HAP-1 (cell line): Measurements from ENCODE around the gene PNPLA1.

ENCODE experiments used
- DNase-seq, 2 experiments: peaks; one replicate each; pipeline ENCODE4 v3.0.0-alpha.2; 2016 to 2020; ENCODE audit warnings: low spot score in 2 of 2
- H3K27me3 ChIP-seq: fragments of 250-450 bp; sonication (Bioruptor Pico); 2 replicates; pipeline ENCODE4 v1.5.1; 2020; ENCODE audit warnings: low read depth, mild to moderate bottlenecking, moderate library complexity
- H3K36me3 ChIP-seq: fragments of 250-450 bp; sonication (Bioruptor Pico); replicated peaks from 2 replicates; pipeline ENCODE4 v1.5.1; 2020; ENCODE audit warnings: mild to moderate bottlenecking
- H3K4me1 ChIP-seq: fragments of 250-450 bp; sonication (Bioruptor Pico); 2 replicates; pipeline ENCODE4 v1.5.1; 2020; ENCODE audit warnings: mild to moderate bottlenecking
- H3K4me3 ChIP-seq: fragments of 250-450 bp; sonication (Bioruptor Pico); 2 replicates; pipeline ENCODE4 v1.5.1; 2020; ENCODE audit warnings: mild to moderate bottlenecking, moderate library complexity
- H3K9me3 ChIP-seq: fragments of 250-450 bp; sonication (Bioruptor Pico); 2 replicates; pipeline ENCODE4 v1.5.1; 2020; ENCODE audit warnings: mild to moderate bottlenecking, moderate library complexity
- in situ Hi-C: fragments of 300-500 bp; cut with MboI; formaldehyde crosslinking; loops from 3 replicates; pipeline ENCODE4 v1.14.3; 2020; ENCODE audit warnings: low sequenced_read_pairs, inconsistent platforms, mixed read lengths

PNPLA1 gene

DNA sequence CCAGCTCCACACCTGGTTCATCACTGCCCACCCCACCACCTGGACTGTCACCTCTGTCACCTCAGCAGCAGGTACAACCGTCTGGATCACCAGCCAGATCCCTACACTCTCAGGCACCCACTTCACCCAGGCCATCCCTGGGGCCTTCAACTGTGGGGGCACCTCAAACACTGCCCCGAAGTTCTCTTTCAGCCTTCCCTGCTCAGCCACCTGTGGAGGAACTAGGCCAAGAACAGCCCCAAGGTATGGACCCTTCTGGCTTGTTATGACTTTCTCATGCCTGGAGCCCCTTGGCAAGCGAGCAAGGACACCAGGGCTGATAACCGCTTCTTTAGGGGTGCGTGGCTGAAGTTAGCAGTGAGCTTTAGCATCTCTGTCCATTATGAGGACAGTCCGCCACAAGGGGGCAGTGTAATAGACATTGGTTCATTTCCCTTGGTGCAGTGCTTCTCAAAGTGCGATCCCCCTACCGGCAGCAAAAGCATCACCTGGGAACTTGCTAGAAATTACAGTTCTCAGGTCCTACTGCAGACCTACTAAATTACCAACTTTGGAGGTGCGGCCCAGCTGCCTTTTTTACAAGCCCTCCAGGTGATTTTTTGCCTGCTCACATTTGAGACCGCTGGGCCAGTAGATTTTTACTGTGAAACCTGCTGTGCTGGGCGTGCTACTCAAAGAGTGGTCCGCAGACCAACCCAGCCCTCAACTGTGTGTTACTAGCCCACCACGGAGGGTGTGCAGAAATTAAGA, 32.5 kb downstream of the PNPLA1 start:
- Histone ChIP-seq H3K27me3 (no peaks in the 10 kb centered on the region), H3K4me3 (no peak overlapping the region), H3K9me3 (no peaks in the 10 kb centered on the region), H3K4me1 (peaks cover 12% of the 10 kb centered on the region), H3K36me3 (no peaks in the 10 kb centered on the region)
- DNase-seq: peak; percentile 89 to 97
- in situ Hi-C loops: loop anchor here (5.0 kb wide), 1 partner anchor 55 kb away; no protein-coding TSS in a partner anchor

DNA sequence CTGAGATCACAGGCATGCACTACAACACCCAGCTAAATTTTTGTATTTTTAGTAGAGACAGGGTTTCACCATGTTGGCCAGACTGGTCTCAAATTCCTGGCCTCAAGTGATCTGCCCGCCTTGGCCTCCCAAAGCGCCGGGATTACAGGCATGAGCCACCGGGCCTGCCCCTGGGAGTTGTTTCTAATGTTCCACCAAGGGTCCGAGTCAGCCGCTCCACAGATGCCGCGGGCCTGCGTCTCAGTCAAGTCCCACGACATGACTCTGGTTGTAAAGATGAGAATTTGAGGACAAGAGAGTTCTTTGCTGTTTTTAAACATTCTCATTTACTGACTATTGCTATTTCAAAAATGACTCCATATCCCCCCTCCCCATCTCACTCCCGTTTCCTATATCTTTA, 36.0 kb downstream of the PNPLA1 start:
- Histone ChIP-seq H3K36me3 (no peaks in the 10 kb centered on the region), H3K4me1 (peaks cover 12% of the 10 kb centered on the region), H3K9me3 (no peaks in the 10 kb centered on the region), H3K27me3 (no peaks in the 10 kb centered on the region), H3K4me3 (no peak overlapping the region)
- in situ Hi-C loops: no loop called here
- no peak for DNase-seq

DNA sequence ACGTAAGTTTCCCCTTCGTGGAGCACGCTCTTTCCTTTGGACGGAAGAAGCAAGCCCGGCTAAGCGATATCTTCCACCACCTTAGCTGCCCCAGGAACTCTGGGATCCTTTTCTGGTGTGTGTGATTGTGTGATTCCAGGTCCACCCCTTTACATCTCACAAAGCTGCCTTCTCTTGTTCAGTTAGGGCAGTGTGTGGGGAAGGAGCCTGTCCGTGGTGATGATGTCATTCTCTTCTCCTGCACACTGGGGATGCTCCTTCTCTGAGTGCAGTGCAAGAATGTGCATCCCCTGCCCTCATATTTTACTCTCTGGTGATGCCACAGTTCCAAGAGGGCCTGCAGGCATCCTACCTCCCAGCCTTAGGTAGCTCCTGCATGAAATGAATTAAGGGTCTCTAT, 36.5 kb downstream of the PNPLA1 start:
- no peaks in the 10 kb centered on the region for H3K9me3 ChIP-seq
- H3K27me3 ChIP-seq: no peaks in the 10 kb centered on the region
- in situ Hi-C loops: no loop called here

DNA sequence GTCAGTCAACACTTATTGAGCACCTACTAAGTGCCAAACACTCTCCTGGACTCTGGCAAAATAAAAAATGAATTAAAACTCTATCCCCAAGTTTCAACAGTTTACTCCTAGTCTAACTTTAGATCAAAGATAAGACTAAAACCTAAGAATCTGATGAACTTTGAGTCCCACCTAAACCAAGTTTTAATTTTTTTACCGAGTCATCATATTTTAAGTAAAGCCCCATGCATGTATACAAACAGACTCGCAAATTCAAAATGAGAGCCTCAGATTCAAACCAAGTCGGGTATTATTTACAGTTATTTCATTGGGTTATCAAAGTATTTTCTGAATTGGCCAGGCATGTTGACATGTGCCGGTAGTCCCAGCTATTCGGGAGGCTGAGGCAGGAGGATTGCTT, 38.7 kb downstream of the PNPLA1 start:
- DNase-seq: no peak
- in situ Hi-C loops: no loop called here
- Histone ChIP-seq H3K27me3 (no peaks in the 10 kb centered on the region), H3K4me1 (peaks cover 12% of the 10 kb centered on the region), H3K9me3 (no peaks in the 10 kb centered on the region), H3K36me3 (no peaks in the 10 kb centered on the region), H3K4me3 (no peak overlapping the region)

More for the DNA sequence above, 36.5 kb downstream of the PNPLA1 start:
- H3K36me3 ChIP-seq: no peaks in the 10 kb centered on the region
- DNase-seq: peak in 1 of 2 experiments; percentile 50
- H3K4me3 ChIP-seq: no peak overlapping the region
- peaks cover 12% of the 10 kb centered on the region for H3K4me1 ChIP-seq

DNA sequence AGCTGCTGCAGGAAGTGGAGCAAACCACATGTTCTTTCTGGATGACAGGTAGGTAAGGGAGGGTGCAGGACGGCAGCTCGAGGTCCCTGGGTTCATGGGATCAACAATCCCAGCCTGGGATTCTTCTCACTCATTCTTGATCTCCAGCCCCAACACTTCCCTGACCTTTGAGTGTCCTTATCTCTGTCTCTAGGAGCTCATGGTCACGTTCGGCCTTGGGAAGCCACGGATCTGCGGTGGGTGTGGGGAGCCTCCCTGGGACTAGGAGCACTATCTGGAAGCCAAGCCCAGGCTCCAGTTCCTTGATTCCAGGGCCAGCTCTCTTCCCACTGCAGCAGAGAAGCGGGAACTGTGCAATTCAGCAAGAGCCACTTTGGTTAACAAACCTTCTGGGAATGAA, 39.3 kb downstream of the PNPLA1 start:
- DNase-seq: no peak
- Histone ChIP-seq H3K9me3 (no peaks in the 10 kb centered on the region), H3K36me3 (no peaks in the 10 kb centered on the region), H3K4me1 (peaks cover 12% of the 10 kb centered on the region), H3K4me3 (no peak overlapping the region), H3K27me3 (no peaks in the 10 kb centered on the region)
- in situ Hi-C loops: no loop called here

DNA sequence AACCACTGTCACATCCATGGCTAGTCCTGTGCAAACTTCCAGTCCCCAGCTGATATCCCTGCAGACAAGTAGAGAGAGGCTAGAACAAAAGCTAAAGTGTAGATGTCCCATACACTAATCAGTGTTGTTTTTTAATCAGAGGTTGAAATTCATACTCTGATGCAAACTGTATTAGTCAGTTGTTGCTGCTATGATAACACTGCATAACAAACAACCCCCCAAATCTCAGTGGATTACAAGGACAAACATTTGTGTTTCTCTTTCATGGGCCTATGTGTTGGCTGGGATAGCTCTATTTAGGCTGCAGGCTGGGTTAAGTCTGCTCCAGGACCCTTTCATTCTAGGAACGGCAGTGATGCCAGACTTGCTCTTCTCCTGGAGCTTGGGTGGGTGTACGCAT, 40.0 kb downstream of the PNPLA1 start:
- H3K27me3 ChIP-seq: no peaks in the 10 kb centered on the region; the same call in 1 of the 2 replicates
- H3K36me3 ChIP-seq: no peaks in the 10 kb centered on the region
- peaks cover 12% of the 10 kb centered on the region for H3K4me1 ChIP-seq
- no peak overlapping the region for H3K4me3 ChIP-seq
- DNase-seq: no peak
- H3K9me3 ChIP-seq: no peaks in the 10 kb centered on the region
- in situ Hi-C loops: no loop called here

DNA sequence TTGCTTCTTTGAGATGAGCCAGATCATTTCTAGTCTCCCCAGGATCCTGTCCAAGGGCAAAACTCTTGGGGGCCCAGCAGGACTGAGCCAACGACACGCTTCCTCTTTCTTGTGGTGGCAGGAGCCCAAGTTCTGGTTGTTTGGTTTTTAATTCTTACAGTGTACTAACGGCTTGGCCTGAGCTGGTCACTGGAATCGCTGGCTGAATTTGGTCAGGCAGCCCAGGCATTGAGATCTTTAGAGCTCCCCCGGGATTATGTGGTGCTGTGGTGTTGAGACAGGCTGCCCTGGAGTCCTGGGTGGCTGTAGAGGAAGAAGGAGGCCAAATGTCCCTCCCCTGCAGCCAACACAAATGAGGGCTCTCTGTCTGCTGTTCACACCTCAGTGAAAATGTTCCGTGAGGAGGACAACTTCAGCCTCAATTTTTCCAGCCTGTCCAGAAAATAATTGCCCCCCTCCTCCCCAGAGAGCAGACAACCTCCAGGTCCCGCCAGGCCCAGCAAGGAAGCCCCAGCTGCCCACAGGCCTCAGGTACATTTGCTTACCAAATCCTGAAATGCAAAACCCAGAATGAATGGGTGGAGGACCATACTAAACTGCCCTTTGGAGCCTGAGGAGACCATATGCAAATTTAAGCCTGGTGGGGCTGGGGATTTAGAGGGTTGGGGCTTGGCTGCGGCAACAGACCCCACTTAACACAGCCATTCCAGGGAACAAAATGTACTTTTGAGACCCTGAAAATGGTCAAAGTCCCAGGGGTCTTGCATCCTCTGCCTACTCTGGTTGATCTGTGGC, 43.2 kb downstream of the PNPLA1 start:
- no peak for DNase-seq
- no peaks in the 10 kb centered on the region for H3K9me3 ChIP-seq
- H3K4me3 ChIP-seq: no peak overlapping the region
- no peaks in the 10 kb centered on the region for H3K4me1 ChIP-seq
- H3K36me3 ChIP-seq: no peaks in the 10 kb centered on the region
- in situ Hi-C loops: no loop called here
- no peaks in the 10 kb centered on the region; the same call in 1 of the 2 replicates for H3K27me3 ChIP-seq

DNA sequence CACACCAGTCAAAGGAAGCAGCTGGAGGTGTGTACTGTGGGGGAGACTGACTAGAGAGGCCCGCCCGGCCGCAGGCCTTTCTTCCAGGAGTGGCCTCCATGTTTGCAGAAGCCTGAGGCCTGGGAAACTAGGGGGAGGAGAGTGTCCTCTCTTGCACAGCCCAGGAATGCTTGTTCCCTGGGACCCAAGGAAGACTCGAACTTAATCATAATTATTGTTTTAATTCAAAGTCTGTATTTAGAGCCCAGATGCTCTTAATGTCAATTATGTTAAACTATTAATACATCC, 43.7 kb downstream of the PNPLA1 start:
- Histone ChIP-seq H3K4me1 (no peaks in the 10 kb centered on the region), H3K9me3 (no peaks in the 10 kb centered on the region), H3K36me3 (no peaks in the 10 kb centered on the region), H3K27me3 (no peaks in the 10 kb centered on the region; the same call in 1 of the 2 replicates), H3K4me3 (no peak overlapping the region)
- no peak for DNase-seq
- in situ Hi-C loops: no loop called here

DNA sequence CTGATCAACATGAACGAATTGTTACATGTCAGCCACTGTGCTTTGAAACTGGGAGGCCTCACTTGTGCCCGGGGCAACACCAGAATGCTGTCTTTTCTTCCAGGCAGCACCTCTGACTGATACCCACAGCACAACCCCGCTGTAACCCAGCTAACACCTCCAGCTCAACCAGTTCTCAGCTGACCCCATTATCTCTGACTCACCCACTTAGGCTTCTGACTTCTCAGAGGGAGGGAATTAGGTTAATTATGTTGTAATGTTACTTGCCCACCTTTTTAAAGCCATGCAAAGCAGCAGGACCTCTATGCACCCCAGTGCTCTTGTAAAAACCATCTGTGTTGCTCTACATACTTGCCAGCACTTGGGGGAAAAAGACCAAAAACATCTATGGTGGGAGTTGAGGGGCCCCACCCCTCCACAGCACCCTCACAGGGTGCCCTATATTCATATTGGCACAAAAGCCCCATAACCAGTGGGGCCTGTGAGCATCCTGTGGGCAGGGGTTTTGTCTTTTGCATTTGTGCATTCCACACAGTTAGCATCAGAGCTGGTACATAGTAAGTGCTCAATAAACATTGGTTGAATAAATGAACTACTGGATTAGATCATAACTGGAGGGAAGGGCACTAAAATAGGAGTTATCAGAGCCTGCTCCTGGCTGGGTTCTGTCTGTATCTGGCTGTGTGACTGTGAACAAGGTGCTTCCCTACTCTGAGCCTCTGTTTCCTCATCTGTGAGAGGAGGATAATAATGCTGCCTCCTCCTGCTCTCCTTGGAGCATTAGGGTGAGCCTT, 44.6 kb downstream of the PNPLA1 start:
- H3K4me1 ChIP-seq: no peaks in the 10 kb centered on the region
- H3K4me3 ChIP-seq: no peak overlapping the region
- in situ Hi-C loops: no loop called here
- no peaks in the 10 kb centered on the region for H3K9me3 ChIP-seq
- no peaks in the 10 kb centered on the region; the same call in 1 of the 2 replicates for H3K27me3 ChIP-seq
- no peaks in the 10 kb centered on the region for H3K36me3 ChIP-seq
- no peak for DNase-seq

DNA sequence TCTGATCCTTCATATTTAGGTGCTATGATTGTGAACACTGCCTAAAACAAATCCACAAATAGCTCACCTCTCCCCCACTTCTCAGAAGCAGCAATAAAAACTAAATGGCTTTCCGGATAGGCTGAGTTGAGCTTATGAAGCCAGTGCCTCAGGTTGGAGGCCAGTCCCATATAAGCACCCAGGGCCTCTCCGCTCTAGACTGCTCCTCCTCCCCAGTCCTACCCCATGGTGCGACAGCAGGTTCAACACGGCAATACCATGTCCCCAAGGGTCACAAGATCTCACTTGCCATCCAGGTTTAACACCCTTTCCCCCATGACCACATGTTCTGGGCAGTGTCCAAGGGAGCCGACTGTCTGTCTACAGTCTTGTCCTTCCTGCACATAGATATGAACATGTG, 46.1 kb downstream of the PNPLA1 start:
- Histone ChIP-seq H3K4me1 (no peaks in the 10 kb centered on the region; the same call in 1 of the 2 replicates), H3K27me3 (no peaks in the 10 kb centered on the region; the same call in 1 of the 2 replicates), H3K4me3 (no peak overlapping the region), H3K36me3 (no peaks in the 10 kb centered on the region), H3K9me3 (no peaks in the 10 kb centered on the region)
- no peak for DNase-seq
- in situ Hi-C loops: no loop called here

DNA sequence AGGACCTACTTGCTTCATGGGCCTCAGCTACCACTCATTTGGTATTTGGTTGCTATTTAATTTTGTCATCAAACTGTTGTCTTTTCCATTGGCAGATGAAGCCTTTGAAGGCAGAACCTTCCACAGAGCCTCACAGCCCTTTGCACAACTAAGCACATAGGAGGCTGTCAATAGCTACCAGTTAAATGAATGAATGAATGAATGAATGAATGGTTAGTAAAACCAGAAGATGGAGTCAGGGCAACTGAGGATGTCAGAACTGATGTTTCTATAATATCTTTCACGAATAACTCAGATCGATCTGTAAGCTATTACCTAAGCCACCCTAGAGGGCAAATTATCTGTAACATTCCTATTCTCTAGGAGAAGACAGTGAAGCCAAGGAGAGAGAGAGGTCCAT, 47.8 kb downstream of the PNPLA1 start:
- in situ Hi-C loops: no loop called here
- Histone ChIP-seq H3K4me3 (no peak overlapping the region), H3K4me1 (no peaks in the 10 kb centered on the region; the same call in 1 of the 2 replicates), H3K9me3 (no peaks in the 10 kb centered on the region), H3K27me3 (no peaks in the 10 kb centered on the region; the same call in 1 of the 2 replicates), H3K36me3 (no peaks in the 10 kb centered on the region)
- no peak for DNase-seq

DNA sequence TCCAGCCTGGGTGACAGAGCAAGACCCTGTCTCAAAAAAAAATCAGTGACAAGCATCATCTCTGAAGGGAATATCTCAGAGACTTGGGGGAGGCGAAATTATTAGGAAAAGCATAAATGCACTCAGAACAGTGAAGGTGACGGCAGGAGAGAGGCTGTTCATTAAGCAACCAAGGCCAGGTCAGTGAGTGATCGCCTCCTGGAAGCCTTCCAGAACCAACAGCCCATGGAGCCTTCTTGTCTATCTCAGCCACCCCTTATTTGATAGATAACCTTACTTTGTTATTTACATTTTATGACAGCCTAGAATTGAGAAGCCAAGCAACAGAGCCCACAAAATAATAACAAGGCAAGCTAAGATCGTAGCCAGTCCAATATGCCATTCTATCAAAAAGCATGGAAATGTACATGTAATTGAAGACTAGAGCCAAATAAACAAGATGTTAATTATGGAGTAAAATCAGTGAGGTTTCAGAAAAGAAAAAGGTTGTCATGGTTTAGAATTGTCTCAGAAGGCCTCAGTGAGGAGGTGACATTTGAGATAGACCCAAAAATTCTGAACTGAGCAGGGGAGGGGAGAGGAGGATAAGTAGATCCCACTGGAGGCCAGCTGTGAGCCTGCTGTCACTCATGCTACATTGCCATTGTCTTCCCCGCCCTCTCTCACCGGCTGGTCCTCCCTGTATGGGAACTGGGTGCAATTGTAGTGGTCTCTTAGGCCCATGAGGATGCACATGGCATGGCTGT, 49.0 kb downstream of the PNPLA1 start:
- no peaks in the 10 kb centered on the region; the same call in 1 of the 2 replicates for H3K27me3 ChIP-seq
- no peaks in the 10 kb centered on the region; the same call in 1 of the 2 replicates for H3K4me1 ChIP-seq
- in situ Hi-C loops: no loop called here
- no peak overlapping the region for H3K4me3 ChIP-seq
- no peak for DNase-seq
- no peaks in the 10 kb centered on the region for H3K9me3 ChIP-seq
- H3K36me3 ChIP-seq: no peaks in the 10 kb centered on the region

DNA sequence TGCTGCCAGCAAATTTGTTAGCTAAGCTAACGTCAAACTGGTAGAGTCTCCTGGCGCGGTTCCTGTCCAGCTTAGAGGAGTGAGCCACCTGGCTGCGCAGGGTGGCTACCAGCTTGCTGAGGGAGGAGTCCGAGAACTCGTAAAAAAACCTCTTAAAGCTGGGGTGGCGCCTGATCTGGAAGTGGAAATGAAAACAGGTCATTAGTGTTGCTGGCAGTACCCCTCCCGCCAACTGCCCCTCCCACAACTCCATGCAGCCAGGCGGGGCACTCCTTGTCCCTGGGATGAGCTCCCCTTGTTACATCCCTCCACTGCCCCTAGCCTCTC, 49.5 kb downstream of the PNPLA1 start:
- no peaks in the 10 kb centered on the region for H3K9me3 ChIP-seq
- H3K4me3 ChIP-seq: no peak overlapping the region
- no peaks in the 10 kb centered on the region for H3K36me3 ChIP-seq
- no peaks in the 10 kb centered on the region; the same call in 1 of the 2 replicates for H3K4me1 ChIP-seq
- in situ Hi-C loops: no loop called here
- no peaks in the 10 kb centered on the region; the same call in 1 of the 2 replicates for H3K27me3 ChIP-seq
- DNase-seq: peak in 1 of 2 experiments; percentile 20
